ENCODE measurements around the gene KLRC4. TPM values are rescaled to one million over a fixed set of nuclear protein-coding genes. Genes with fewer than 3 reads are reported as not detected.
"Not testable (repeated sequence)": the region's sequence is repeated elsewhere in the genome, so short reads cannot be mapped to it uniquely, and the experiment has no call there.

KLRC4 gene
- total RNA-seq, 1 experiment from 2014 or later, result not detected

- Mint-ChIP-seq H3K4me1 (no peaks in the 10 kb centered on the region), H3K9me3 (no peaks in the 10 kb centered on the region), H3K4me3 (no peak overlapping the region), H3K27me3 (ENCODE audit: low read depth) (no peaks in the 10 kb centered on the region), H3K27ac (no peak overlapping the region), H3K36me3 (no peaks in the 10 kb centered on the region)
- DNase-seq (ENCODE audit: low spot score), result no peak
- no peak for TF ChIP-seq ZNF138 (CRISPR knock-in tag; conservative IDR thresholded peaks at IDR 0.05)
- TF ChIP-seq SMAD4 (CRISPR knock-in tag; IDR thresholded peaks at IDR 0.05), result no peak
- no peak for TF ChIP-seq ERG (CRISPR knock-in tag; IDR thresholded peaks at IDR 0.05)
- TF ChIP-seq ZNF425 (CRISPR knock-in tag; conservative IDR thresholded peaks at IDR 0.05), result no peak
- TF ChIP-seq E2F1 (CRISPR knock-in tag; IDR thresholded peaks at IDR 0.05), result no peak
- TF ChIP-seq PREB (CRISPR knock-in tag; IDR thresholded peaks at IDR 0.05; ENCODE audit: borderline replicate concordance), result no peak
- no peak for TF ChIP-seq ZNF532 (CRISPR knock-in tag; IDR thresholded peaks at IDR 0.05; ENCODE audit: borderline replicate concordance)
- TF ChIP-seq ZNF416 (CRISPR knock-in tag; IDR thresholded peaks at IDR 0.05), result no peak
- TF ChIP-seq AFF4 (CRISPR knock-in tag; IDR thresholded peaks at IDR 0.05; ENCODE audit: borderline replicate concordance), result no peak
- CTCF ChIA-PET, result no interaction called here
- POLR2A ChIA-PET, result no interaction called here
- ATAC-seq, result no peak
These were observed 38.7 kb upstream of the KLRC4 start for GRCh38 chr12:10448236-10448635.

GRCh38 chr12:10446052-10446451 lies 36.5 kb upstream of the KLRC4 start:
- CTCF ChIA-PET, result interaction anchor here (0.7 kb wide), 1 partner anchor 10 kb away, joined by 3 read pairs; no protein-coding TSS in a partner anchor
- H3K27me3 Mint-ChIP-seq (ENCODE audit: low read depth); ATAC-seq; H3K4me1 Mint-ChIP-seq; DNase-seq (ENCODE audit: low spot score); H3K9me3 Mint-ChIP-seq; H3K4me3 Mint-ChIP-seq; POLR2A ChIA-PET; H3K27ac Mint-ChIP-seq; H3K36me3 Mint-ChIP-seq: not testable (repeated sequence)

GRCh38 chr12:10441144-10441543 lies 31.6 kb upstream of the KLRC4 start:
- H3K4me1 Mint-ChIP-seq, H3K36me3 Mint-ChIP-seq, CTCF ChIA-PET: not testable (repeated sequence)

GRCh38 chr12:10439608-10440274 lies 30.2 kb upstream of the KLRC4 start:
- ATAC-seq; H3K4me3 Mint-ChIP-seq; POLR2A ChIA-PET; H3K9me3 Mint-ChIP-seq; DNase-seq (ENCODE audit: low spot score); CTCF ChIA-PET; H3K27ac Mint-ChIP-seq; H3K27me3 Mint-ChIP-seq (ENCODE audit: low read depth); H3K4me1 Mint-ChIP-seq; H3K36me3 Mint-ChIP-seq: not testable (repeated sequence)

More at GRCh38 chr12:10441144-10441543, 31.6 kb upstream of the KLRC4 start:
- DNase-seq (ENCODE audit: low spot score); POLR2A ChIA-PET; H3K9me3 Mint-ChIP-seq; H3K27me3 Mint-ChIP-seq (ENCODE audit: low read depth); H3K27ac Mint-ChIP-seq; H3K4me3 Mint-ChIP-seq; ATAC-seq: not testable (repeated sequence)

GRCh38 chr12:10437601-10438000 lies 28.0 kb upstream of the KLRC4 start:
- ATAC-seq; H3K36me3 Mint-ChIP-seq; H3K9me3 Mint-ChIP-seq; H3K27ac Mint-ChIP-seq; H3K4me1 Mint-ChIP-seq; DNase-seq (ENCODE audit: low spot score); H3K27me3 Mint-ChIP-seq (ENCODE audit: low read depth); POLR2A ChIA-PET; H3K4me3 Mint-ChIP-seq; CTCF ChIA-PET: not testable (repeated sequence)

All from WTC11 (cell line).